H9 (cell line): ENCODE data around the gene FBXL7. TPM values are rescaled to one million over a fixed set of nuclear protein-coding genes. Genes with fewer than 3 reads are reported as not detected.

Experiments
- DNase-seq: peaks from one replicate; pipeline ENCODE4 v3.0.0-alpha.2; 2017
- H2AFZ ChIP-seq: one replicate; pipeline ENCODE4 v1.6.1; 2013; ENCODE audit warnings: mild to moderate bottlenecking, low read length, control low read depth, moderate library complexity
- H2AK5ac ChIP-seq: 2 replicates; pipeline ENCODE4 v1.6.1; 2013; ENCODE audit warnings: low read length, control low read depth, mixed read lengths; ENCODE audit not compliant: insufficient read length
- H2BK120ac ChIP-seq: one replicate; pipeline ENCODE4 v1.6.1; 2013; ENCODE audit warnings: low read depth, mild to moderate bottlenecking, low read length, control low read depth, inconsistent platforms; ENCODE audit not compliant: poor library complexity, severe bottlenecking
- H2BK12ac ChIP-seq: 2 replicates; pipeline ENCODE4 v1.6.1; 2013; ENCODE audit warnings: low read length, control low read depth, mixed read lengths, low read depth; ENCODE audit not compliant: insufficient read length
- H2BK15ac ChIP-seq: 2 replicates; pipeline ENCODE4 v1.6.1; 2013; ENCODE audit warnings: low read depth, low read length, control low read depth
- H2BK20ac ChIP-seq: one replicate; pipeline ENCODE4 v1.6.1; 2013; ENCODE audit warnings: low read depth, mild to moderate bottlenecking, low read length, control low read depth, inconsistent platforms; ENCODE audit not compliant: poor library complexity, severe bottlenecking
- H2BK5ac ChIP-seq: 2 replicates; pipeline ENCODE4 v1.6.1; 2013; ENCODE audit warnings: low read length, control low read depth, mixed read lengths; ENCODE audit not compliant: insufficient read length
- H3K14ac ChIP-seq: 2 replicates; pipeline ENCODE4 v1.6.1; 2013; ENCODE audit warnings: low read length, control low read depth; ENCODE audit not compliant: insufficient read depth
- H3K18ac ChIP-seq: 2 replicates; pipeline ENCODE4 v1.6.1; 2013; ENCODE audit warnings: low read depth, mild to moderate bottlenecking, mixed read lengths, low read length, control low read depth; ENCODE audit not compliant: insufficient read length
- H3K23ac ChIP-seq: 2 replicates; pipeline ENCODE4 v1.6.1; 2013; ENCODE audit warnings: low read length, control low read depth, mixed read lengths, low read depth; ENCODE audit not compliant: insufficient read length
- H3K23me2 ChIP-seq: 2 replicates; pipeline ENCODE4 v1.6.1; 2013; ENCODE audit warnings: low read depth, mild to moderate bottlenecking, mixed read lengths, low read length, control low read depth; ENCODE audit not compliant: insufficient read length, poor library complexity, severe bottlenecking
- H3K27ac ChIP-seq: 2 replicates; pipeline ENCODE4 v1.5.1; 2013; ENCODE audit warnings: low read length, control low read depth, mixed read lengths, low read depth; ENCODE audit not compliant: insufficient read length
- H3K27me3 ChIP-seq: 2 replicates; pipeline ENCODE4 v1.6.1; 2013; ENCODE audit warnings: low read length, control low read depth, inconsistent platforms; ENCODE audit not compliant: insufficient read depth
- H3K4ac ChIP-seq: 2 replicates; pipeline ENCODE4 v1.6.1; 2013; ENCODE audit warnings: low read depth, mild to moderate bottlenecking, control low read depth, inconsistent platforms, low read length, moderate library complexity
- H3K4me1 ChIP-seq: 2 replicates; pipeline ENCODE4 v1.6.1; 2013; ENCODE audit warnings: low read length, control low read depth, inconsistent platforms; ENCODE audit not compliant: insufficient read depth
- H3K4me2 ChIP-seq: 2 replicates; pipeline ENCODE4 v1.6.1; 2013; ENCODE audit warnings: low read length, control low read depth, mixed read lengths; ENCODE audit not compliant: insufficient read length, insufficient read depth
- H3K56ac ChIP-seq: 2 replicates; pipeline ENCODE4 v1.6.1; 2013; ENCODE audit warnings: low read depth, mild to moderate bottlenecking, mixed read lengths, low read length, control low read depth; ENCODE audit not compliant: insufficient read length
- H3K79me1 ChIP-seq: 2 replicates; pipeline ENCODE4 v1.6.1; 2013; ENCODE audit warnings: low read depth, mild to moderate bottlenecking, moderate library complexity, low read length, control low read depth, inconsistent platforms; ENCODE audit not compliant: insufficient read depth, poor library complexity, severe bottlenecking
- H3K79me2 ChIP-seq: 2 replicates; pipeline ENCODE4 v1.6.1; 2013; ENCODE audit warnings: low read length, control low read depth, inconsistent platforms; ENCODE audit not compliant: insufficient read depth
- H3K9ac ChIP-seq: 2 replicates; pipeline ENCODE4 v1.6.1; 2013; ENCODE audit warnings: low read length, control low read depth, mixed read lengths; ENCODE audit not compliant: insufficient read length; ENCODE audit errors: extremely low read depth
- H3K9me3 ChIP-seq: one replicate; pipeline ENCODE4 v1.6.1; 2013; ENCODE audit warnings: low read depth, low read length, inconsistent platforms; ENCODE audit not compliant: control insufficient read depth
- H3T11ph ChIP-seq: one replicate; pipeline ENCODE4 v1.6.1; 2013; ENCODE audit warnings: mild to moderate bottlenecking, low read length, control low read depth, inconsistent platforms
- H4K20me1 ChIP-seq: one replicate; pipeline ENCODE4 v1.6.1; 2013; ENCODE audit not compliant: control insufficient read depth, insufficient read length, insufficient read depth
- H4K5ac ChIP-seq: 2 replicates; pipeline ENCODE4 v1.6.1; 2013; ENCODE audit warnings: low read depth, mild to moderate bottlenecking, mixed read lengths, low read length, control low read depth; ENCODE audit not compliant: insufficient read length
- H4K8ac ChIP-seq: replicated peaks from 2 replicates; pipeline ENCODE4 v1.6.1; 2013; ENCODE audit warnings: low read length, control low read depth, mixed read lengths, low read depth; ENCODE audit not compliant: insufficient read length
- H4K91ac ChIP-seq: 2 replicates; pipeline ENCODE4 v1.6.1; 2013; ENCODE audit warnings: low read depth, mild to moderate bottlenecking, moderate library complexity, mixed read lengths, low read length, control low read depth; ENCODE audit not compliant: insufficient read length
- H3K27ac Mint-ChIP-seq, 3 experiments: 2 replicates in 2 of 3; 3 replicates in 1 of 3; pipeline ENCODE4 v1.8.0; 2020 to 2021; ENCODE audit warnings: mixed read lengths in 3 of 3, mild to moderate bottlenecking in 1 of 3, moderate library complexity in 1 of 3
- H3K27me3 Mint-ChIP-seq: 2 replicates; pipeline ENCODE4 v1.8.0; 2021; ENCODE audit warnings: low read depth, mild to moderate bottlenecking, moderate library complexity, mixed read lengths
- H3K36me3 Mint-ChIP-seq, 3 experiments: 2 replicates in 2 of 3; 3 replicates in 1 of 3; pipeline ENCODE4 v1.8.0; 2020 to 2021; ENCODE audit warnings: low read depth in 3 of 3, mixed read lengths in 3 of 3; ENCODE audit not compliant: insufficient read depth in 1 of 3
- H3K4me1 Mint-ChIP-seq, 2 experiments: 2 replicates each; pipeline ENCODE4 v1.8.0; 2020; ENCODE audit warnings: mixed read lengths in 2 of 2
- H3K4me3 Mint-ChIP-seq, 2 experiments: 2 replicates in 1 of 2; 3 replicates in 1 of 2; pipeline ENCODE4 v1.8.0; 2020 to 2021; ENCODE audit warnings: mild to moderate bottlenecking in 2 of 2, mixed read lengths in 2 of 2, moderate library complexity in 1 of 2
- H3K9me3 Mint-ChIP-seq, 2 experiments: 2 replicates in 1 of 2; 3 replicates in 1 of 2; pipeline ENCODE4 v1.8.0; 2020; ENCODE audit warnings: mild to moderate bottlenecking in 2 of 2, mixed read lengths in 2 of 2, moderate library complexity in 1 of 2
- CTCF ChIP-seq: fragments of 200-600 bp; sonication (generic); conservative IDR thresholded peaks from 3 replicates; pipeline ENCODE4 v1.8.0; 2021; ENCODE audit warnings: antibody characterized with exemption, mild to moderate bottlenecking
- WGBS: extraction: QIAGEN DNeasy Blood & Tissue Kit; methylation state at CpG from one replicate; pipeline ENCODE4 v1.1.7; 2013; ENCODE audit warnings: missing lambda C conversion rate, low lambda C conversion rate, mixed read lengths; ENCODE audit not compliant: insufficient read length; ENCODE audit errors: extremely low coverage; 5-methylcytosine and 5-hydroxymethylcytosine counted together
- total RNA-seq: library from RNA; stranded (reverse); gene quantifications from 2 replicates; pipeline ENCODE4 v1.2.1, GENCODE V29; 2021

The FBXL7 gene
- total RNA-seq, 1 experiment from 2014 or later = 14.6 TPM

DNA sequence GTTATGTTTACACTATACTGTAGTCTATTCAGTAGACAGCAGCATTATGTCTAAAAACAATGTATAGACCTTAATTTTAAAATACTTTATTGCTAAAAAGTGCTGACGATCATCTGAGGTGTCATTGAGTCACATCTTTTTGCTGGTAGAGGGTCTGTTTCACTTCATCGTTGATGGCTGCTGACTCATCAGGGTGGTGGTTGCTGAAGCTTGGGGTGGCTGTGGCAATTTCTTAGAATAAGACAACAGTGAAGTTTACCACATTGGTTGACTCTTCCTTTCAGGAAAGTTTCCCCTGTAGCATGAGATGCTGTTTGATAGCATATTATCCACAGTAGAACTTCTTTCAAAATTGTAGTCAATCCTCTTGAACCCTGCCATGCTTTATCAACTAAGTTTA lies 150.3 kb downstream of the FBXL7 start:
- Mint-ChIP-seq H3K4me3 (no peak overlapping the region), H3K27ac (no peak overlapping the region), H3K9me3 (peaks cover 8 to 11% of the 10 kb centered on the region in 2 experiments; a peak in 3 of 5 replicates), H3K27me3 (no peaks in the 10 kb centered on the region), H3K36me3 (peaks cover 4 to 12% (median 4%) of the 10 kb centered on the region in 3 experiments; a peak in 4 of 7 replicates), H3K4me1 (peaks cover 23 to 24% of the 10 kb centered on the region in 2 experiments)
- no peak overlapping the region for H3K23ac ChIP-seq
- no peak overlapping the region for H2AFZ ChIP-seq
- H3K27me3 ChIP-seq = no peaks in the 10 kb centered on the region
- no peak for DNase-seq
- no peak overlapping the region for H3K18ac ChIP-seq
- H4K8ac ChIP-seq = no peak overlapping the region
- H4K5ac ChIP-seq = no peak overlapping the region
- H3K4ac ChIP-seq = no peak overlapping the region
- H3K4me1 ChIP-seq = peaks cover 4% of the 10 kb centered on the region; the same call in 1 of the 2 replicates
- H3K27ac ChIP-seq = no peak overlapping the region
- no peak overlapping the region for H3K56ac ChIP-seq
- H2AK5ac ChIP-seq = no peak overlapping the region
- no CpG with 5 or more reads among the region's 2 CpGs for WGBS
- H3K14ac ChIP-seq = no peak overlapping the region
- H2BK20ac ChIP-seq = no peak overlapping the region
- H3K23me2 ChIP-seq = no peaks in the 10 kb centered on the region
- TF ChIP-seq CTCF = no peak
- H4K20me1 ChIP-seq = no peaks in the 10 kb centered on the region
- H2BK120ac ChIP-seq = no peak overlapping the region
- no peak overlapping the region for H2BK5ac ChIP-seq
- H4K91ac ChIP-seq = no peak overlapping the region
- no peaks in the 10 kb centered on the region for H3K9me3 ChIP-seq
- no peaks in the 10 kb centered on the region for H3K79me2 ChIP-seq
- H2BK12ac ChIP-seq = no peak overlapping the region
- H3T11ph ChIP-seq = no peak overlapping the region
- no peak overlapping the region for H2BK15ac ChIP-seq
- no peaks in the 10 kb centered on the region for H3K79me1 ChIP-seq
- H3K9ac ChIP-seq = no peak overlapping the region
- no peak overlapping the region for H3K4me2 ChIP-seq
